Ecto neural progenitor cell (in vitro differentiated cells): Measurements from ENCODE around the gene GOLGA6L25.
"Not testable (repeated sequence)": the region's sequence is repeated elsewhere in the genome, so short reads cannot be mapped to it uniquely, and the experiment has no call there.

Experiments
- DNase-seq: peaks from one replicate; pipeline ENCODE4 v3.0.0-alpha.2; 2018; ENCODE audit warnings: low spot score

The GOLGA6L25 gene, protein sequence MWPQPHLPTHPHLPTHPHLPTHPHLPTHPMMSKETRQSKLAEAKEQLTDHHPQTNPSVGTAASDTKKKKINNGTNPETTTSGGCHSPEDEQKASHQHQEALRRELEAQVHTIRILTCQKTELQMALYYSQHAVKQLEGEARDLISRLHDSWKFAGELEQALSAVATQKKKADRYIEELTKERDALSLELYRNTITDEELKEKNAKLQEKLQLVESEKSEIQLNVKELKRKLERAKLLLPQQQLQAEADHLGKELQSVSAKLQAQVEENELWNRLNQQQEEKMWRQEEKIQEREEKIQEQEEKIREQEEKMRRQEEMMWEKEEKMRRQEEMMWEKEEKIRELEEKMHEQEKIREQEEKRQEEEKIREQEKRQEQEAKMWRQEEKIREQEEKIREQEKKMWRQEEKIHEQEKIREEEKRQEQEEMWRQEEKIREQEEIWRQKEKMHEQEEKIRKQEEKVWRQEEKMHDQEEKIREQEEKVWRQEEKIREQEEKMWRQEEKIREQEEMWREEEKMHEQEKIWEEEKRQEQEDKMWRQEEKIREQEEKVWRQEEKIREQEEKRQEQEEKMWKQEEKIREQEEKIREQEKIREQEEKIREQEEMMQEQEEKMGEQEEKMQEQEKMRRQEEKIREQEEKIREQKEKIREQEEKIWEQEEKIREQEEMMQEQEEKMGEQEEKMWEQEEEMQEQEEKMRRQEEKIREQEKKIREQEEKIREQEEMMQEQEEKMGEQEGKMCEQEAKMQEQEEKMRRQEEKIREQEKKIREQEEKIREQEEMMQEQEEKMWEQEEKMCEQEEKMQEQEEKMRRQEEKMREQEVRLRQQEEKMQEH

GRCh38 chr15:28553268-28553667, at the start of gene GOLGA6L25:
TSS of gene GOLGA6L25 (plus strand) at chr15:28553568. CDS start at chr15:28553629, 61 bp downstream.
- not testable (repeated sequence) for DNase-seq

DNA sequence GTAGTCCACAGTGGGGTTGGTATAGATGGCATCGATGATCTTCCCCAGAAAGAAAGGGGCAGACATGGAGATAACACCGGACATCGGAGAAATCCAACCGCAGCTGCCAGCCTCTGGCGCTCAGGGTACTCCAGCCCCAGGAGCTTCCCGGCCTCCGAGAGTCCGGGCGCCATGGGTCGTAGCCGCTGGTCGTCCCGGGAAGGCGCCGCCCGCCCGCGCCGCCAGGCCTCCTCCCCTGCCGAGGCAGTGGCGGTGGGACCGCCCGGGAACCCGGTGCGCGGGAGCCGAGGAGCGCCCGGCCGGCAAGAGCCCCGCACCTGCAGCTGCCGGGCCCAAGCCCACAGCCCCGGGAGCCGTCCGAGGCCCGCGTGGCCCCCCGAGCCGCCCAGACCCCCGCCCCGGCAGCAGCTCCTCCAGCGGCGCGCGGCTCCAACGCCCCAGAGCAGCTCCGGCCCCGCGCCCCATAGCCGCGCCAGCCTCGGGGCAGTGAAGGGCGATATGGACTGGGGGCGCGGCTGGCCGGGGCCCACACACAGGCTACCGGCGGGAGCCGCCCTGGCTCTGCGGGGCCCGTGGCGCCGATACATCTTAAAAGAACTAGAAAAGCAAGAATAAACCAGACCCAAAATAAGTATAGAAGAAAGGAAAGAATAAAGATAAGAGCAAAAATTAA, 45.0 kb upstream of the GOLGA6L25 start:
- not testable (repeated sequence) for DNase-seq

GRCh38 chr15:28514128-28514527, 39.2 kb upstream of the GOLGA6L25 start:
- DNase-seq = not testable (repeated sequence)

DNA sequence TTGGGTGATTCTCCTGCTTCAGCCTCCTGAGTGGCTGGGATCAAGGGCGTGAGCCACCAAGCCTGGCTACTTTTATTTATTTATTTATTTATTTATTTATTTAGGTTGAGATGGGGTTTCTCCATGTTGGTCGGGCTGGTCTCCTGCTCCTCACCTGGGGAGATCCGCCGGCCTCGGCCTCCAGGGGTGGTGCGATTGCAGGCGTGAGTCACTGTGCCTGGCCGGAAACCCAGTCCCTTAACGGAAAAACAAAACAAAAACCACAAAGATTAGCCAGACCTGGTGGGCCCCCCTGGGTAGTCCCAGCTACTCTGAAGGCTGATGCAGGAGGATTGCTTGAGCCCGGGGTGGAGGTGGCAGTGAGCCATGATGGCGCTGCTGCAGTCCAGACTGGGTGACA, 38.2 kb upstream of the GOLGA6L25 start:
- not testable (repeated sequence) for DNase-seq

DNA sequence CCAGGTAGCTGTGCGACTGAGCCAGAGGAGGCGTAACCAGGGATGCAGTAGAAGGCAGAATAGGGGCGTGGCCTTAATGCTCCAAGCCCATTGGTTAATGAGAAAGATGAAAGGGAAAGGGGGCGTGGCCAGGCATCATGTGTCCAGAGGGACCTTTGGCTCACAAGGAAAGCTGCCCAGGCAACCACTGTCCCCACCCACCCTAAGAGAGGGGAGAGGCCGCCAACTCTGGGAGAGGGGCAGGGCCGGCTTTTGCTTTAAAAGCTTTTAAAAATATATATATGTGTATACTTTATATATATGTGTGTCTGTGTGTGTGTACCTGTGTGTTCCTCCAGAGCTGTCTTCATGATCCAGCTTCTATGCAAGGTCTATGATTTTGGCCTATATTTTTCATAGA, 20.4 kb upstream of the GOLGA6L25 start, which contains the start of gene GOLGA8G:
Gene GOLGA8G, minus strand, starts transcription at position 18 of the 400 bp plus-strand sequence. CDS start 62 bp downstream, outside the sequence.
- DNase-seq = not testable (repeated sequence)

GRCh38 chr15:28573351-28573750, 20.0 kb downstream of the GOLGA6L25 start:
- DNase-seq = not testable (repeated sequence)

DNA sequence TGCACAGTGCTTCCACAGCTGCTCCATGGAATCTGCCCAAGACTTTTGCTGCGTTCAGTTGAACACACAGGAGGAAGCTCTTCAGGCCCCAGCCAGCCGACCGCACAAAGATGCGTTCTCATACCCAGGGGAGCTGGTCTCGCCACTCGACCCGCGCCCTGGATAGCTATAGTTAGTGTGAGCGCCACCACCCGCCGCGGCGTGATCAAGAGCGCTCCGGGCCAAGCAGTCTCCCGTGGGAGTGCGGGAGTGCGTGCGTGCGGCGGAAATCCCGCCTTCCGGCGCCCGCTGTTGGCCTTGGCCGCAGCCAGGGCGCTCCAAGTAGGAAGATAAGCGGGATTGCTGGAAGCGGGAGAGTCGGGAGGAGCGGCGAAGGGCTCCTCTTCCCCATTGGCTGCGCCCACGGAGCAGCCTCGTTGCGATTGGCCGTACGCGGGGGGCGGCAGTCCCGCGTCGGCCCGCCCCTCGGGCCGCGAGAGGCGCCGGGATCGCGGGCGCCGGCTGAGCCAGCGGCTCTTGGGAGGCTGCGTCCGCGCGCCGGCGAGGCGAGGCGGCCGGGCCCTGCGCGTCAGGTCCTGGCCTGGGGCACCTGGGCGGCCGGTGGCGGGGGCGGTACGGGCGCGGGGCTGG, 35.7 kb downstream of the GOLGA6L25 start:
- not testable (repeated sequence) for DNase-seq

GRCh38 chr15:28589769-28590168, 36.4 kb downstream of the GOLGA6L25 start:
- DNase-seq = not testable (repeated sequence)

GRCh38 chr15:28592395-28592794, 39.0 kb downstream of the GOLGA6L25 start:
- not testable (repeated sequence) for DNase-seq

DNA sequence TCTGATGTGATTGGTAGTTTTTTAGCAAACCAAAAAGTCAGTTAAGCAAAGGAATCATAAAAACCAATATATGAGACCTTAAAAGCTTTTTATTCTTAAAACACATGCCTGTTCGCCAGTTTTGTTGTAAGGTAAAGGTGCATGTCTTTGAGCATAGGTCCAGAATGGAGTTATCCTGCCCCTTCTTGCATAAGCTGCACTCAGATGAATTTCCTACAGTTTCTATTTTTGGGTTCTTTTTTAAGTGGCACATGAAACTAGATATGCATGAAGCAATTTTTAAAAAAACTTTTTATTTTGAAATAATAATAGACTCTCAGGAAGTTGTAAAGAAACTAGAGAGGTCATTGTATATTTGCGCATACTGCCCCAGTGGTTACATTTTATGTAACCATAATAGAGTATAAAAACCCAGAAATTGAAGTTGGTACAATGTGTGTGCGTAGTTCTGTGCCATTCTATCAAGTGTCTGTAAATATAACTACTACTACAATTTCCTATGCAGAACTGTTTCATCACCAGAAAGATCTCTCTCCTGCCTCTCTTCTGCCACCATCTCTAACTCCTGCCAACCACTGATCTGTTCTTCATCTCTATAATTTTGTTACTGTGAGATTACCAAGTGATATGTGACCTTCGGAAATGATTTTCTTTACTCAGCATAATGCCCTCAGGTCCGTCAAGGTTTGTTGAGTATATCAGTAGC, 40.2 kb downstream of the GOLGA6L25 start:
- DNase-seq = not testable (repeated sequence)

DNA sequence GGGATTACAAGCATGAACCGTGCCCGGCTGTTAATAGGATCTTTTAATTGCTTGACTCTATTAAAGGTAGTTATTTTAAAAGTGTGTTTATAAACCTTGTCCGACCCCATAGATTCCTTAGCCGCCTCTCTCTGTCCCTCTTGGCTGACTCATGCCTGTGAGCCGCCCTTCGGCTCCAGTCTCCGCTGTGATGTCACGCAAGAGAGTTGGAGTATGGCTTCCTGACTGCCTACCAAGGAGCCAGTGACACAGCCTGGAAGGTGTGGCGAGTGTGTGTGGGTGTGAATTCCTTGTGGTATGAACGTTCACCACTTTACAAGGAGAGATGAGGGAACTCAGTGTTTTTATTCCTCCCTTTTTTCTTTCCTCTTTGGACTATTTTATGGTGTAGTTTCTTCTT, 44.1 kb downstream of the GOLGA6L25 start:
- DNase-seq = not testable (repeated sequence)

- not testable (repeated sequence) for DNase-seq
Observed at GRCh38 chr15:28598209-28598608, 44.8 kb downstream of the GOLGA6L25 start.

DNA sequence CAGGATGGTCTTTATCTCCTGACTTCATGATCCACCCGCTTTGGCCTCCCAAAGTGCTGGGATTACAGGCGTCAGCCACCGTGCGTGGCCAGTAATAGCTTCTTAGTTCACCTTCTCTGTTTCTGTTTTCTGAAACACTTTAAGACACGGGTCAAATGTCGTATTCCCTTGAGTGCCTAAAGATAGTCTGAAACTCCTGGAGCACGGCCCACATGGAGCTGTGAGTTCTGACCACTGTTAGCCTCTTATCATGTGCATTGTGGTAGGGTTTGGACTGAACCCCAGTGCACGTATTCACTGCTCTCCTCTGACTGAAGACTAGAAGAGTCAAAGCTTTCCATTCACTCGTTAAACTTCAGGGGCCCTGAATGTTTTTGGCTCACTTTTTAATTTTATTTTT, 48.8 kb downstream of the GOLGA6L25 start:
- not testable (repeated sequence) for DNase-seq
